OCI-LY1 (cell line): ENCODE results near the gene TANC1.

Source experiments
- CTCF ChIP-seq: fragments of 200-600 bp; sonication (generic), shearing (Covaris generic); IDR thresholded peaks from 2 replicates; pipeline ENCODE4 v1.5.1; 2017; ENCODE audit warnings: mild to moderate bottlenecking, antibody characterized with exemption, low read length, moderate library complexity, mixed read lengths
- EZH2 ChIP-seq: fragments of 200-600 bp; sonication (generic), shearing (Covaris generic); IDR thresholded peaks from 2 replicates; pipeline ENCODE4 v1.8.0; 2017; ENCODE audit warnings: borderline replicate concordance, mixed run types, mild to moderate bottlenecking, antibody characterized with exemption, low read length, moderate library complexity, mixed read lengths

- TF ChIP-seq CTCF = no peak
- no peak for TF ChIP-seq EZH2
Measured at GRCh38 chr2:159201360-159202063, 233.1 kb downstream of the TANC1 start.
